K562 (cell line): Measurements from ENCODE around the gene IL9. TPM values are rescaled to one million over a fixed set of nuclear protein-coding genes. Genes with fewer than 3 reads are reported as not detected.
A peak's percentile ranks its signal among the peaks of the same experiment; 100 is the strongest.

Experiments
- ATAC-seq: fragments of 200-7000 bp; cut with Tn5 transposase; 3 replicates; pipeline ENCODE4 v1.9.1; 2020; ENCODE audit warnings: moderate library complexity
- BruUV-seq: library from RNA; stranded (reverse); fragments of 400-500 nt; replicated peaks from 2 replicates; lab custom pipeline; 2021; lab: Mats Ljungman, UMichigan
- CTCF ChIA-PET: fragments of 300-600 bp; formaldehyde crosslinking; extraction: SDS; loops from one replicate; lab custom pipeline; 2021; ENCODE audit warnings: low intra/inter-chr PET ratio; lab: Yijun Ruan, JAX
- POLR2A ChIA-PET: fragments of 300-600, 350-650 bp; sonication (Branson Sonifier 250); formaldehyde crosslinking; extraction: SDS; loops from one replicate; lab custom pipeline; 2021; ENCODE audit warnings: antibody characterized with exemption, inconsistent platforms; lab: Yijun Ruan, JAX
- DNase-seq, 4 experiments: peaks; one replicate each; pipeline versions ENCODE4 v3.0.0 to v3.0.0-alpha.2; 2011 to 2018; ENCODE audit warnings: low spot score in 3 of 4, mixed read lengths in 3 of 4; ENCODE audit errors: extremely low read depth in 1 of 4
- FAIRE-seq: peaks from 2 replicates; lab custom pipeline; 2011; peaks lifted over from hg19 to GRCh38; lab: Jason Lieb, UNC
- H2AFZ ChIP-seq: 2 replicates; pipeline ENCODE4 v1.6.0; 2011; ENCODE audit warnings: low read depth, low read length, control low read depth, inconsistent platforms
- H3K27ac ChIP-seq: fragments of 200-600 bp; 3 replicates; pipeline ENCODE4 v1.8.0; 2011; ENCODE audit warnings: low read depth, mild to moderate bottlenecking, control low read depth, inconsistent platforms, low read length, moderate library complexity, mixed read lengths; ENCODE audit errors: extremely low read depth
- H3K27me3 ChIP-seq, 2 experiments: fragments of 300-600 bp in 1 of 2; 2 replicates in 1 of 2; 3 replicates in 1 of 2; pipeline versions ENCODE4 v1.6.0 to v1.8.0; 2011; ENCODE audit warnings: inconsistent platforms in 2 of 2, low read length in 2 of 2, mild to moderate bottlenecking in 1 of 2, mixed read lengths in 1 of 2, moderate library complexity in 1 of 2; ENCODE audit not compliant: control insufficient read depth in 2 of 2, insufficient read depth in 2 of 2
- H3K36me3 ChIP-seq: fragments of 300-600 bp; 3 replicates; pipeline ENCODE4 v1.8.0; 2011; ENCODE audit warnings: mild to moderate bottlenecking, low read length, inconsistent platforms; ENCODE audit not compliant: control insufficient read depth, insufficient read depth
- H3K4me1 ChIP-seq, 2 experiments: fragments of 200-600 bp in 1 of 2; replicated peaks in 1 of 2; 2 replicates in 1 of 2; 3 replicates in 1 of 2; pipeline versions ENCODE4 v1.5.1 to v1.8.0; 2011; ENCODE audit warnings: inconsistent platforms in 2 of 2, low read length in 2 of 2, mild to moderate bottlenecking in 1 of 2, mixed read lengths in 1 of 2, moderate library complexity in 1 of 2; ENCODE audit not compliant: control insufficient read depth in 2 of 2, insufficient read depth in 2 of 2
- H3K4me2 ChIP-seq: 2 replicates; pipeline ENCODE4 v1.6.1; 2011; ENCODE audit warnings: low read length, control low read depth, inconsistent platforms, mixed read lengths; ENCODE audit not compliant: insufficient read depth
- H3K4me3 ChIP-seq: fragments of 200-600 bp; sonication (generic), shearing (Covaris generic); 2 replicates; pipeline ENCODE4 v1.5.1; 2016; ENCODE audit warnings: control low read depth, inconsistent platforms
- H3K79me2 ChIP-seq: fragments of 200-600 bp; 3 replicates; pipeline ENCODE4 v1.8.0; 2011; ENCODE audit warnings: low read length, inconsistent platforms; ENCODE audit not compliant: control insufficient read depth, insufficient read depth
- H3K9ac ChIP-seq, 2 experiments: 2 replicates each; pipeline versions ENCODE4 v1.6.0 to v1.6.1; 2011; ENCODE audit warnings: low read depth in 2 of 2, low read length in 2 of 2, control low read depth in 1 of 2, inconsistent platforms in 1 of 2, mild to moderate bottlenecking in 1 of 2, mixed read lengths in 1 of 2; ENCODE audit not compliant: insufficient read depth in 1 of 2
- H3K9me1 ChIP-seq: one replicate; pipeline ENCODE4 v1.6.0; 2011; ENCODE audit warnings: inconsistent platforms, mild to moderate bottlenecking, low read length, moderate library complexity; ENCODE audit not compliant: control insufficient read depth, insufficient read depth
- H3K9me3 ChIP-seq: replicated peaks from 2 replicates; pipeline ENCODE4 v1.5.1; 2011; ENCODE audit warnings: low read depth, low read length, inconsistent platforms; ENCODE audit not compliant: control insufficient read depth, insufficient read depth
- H4K20me1 ChIP-seq: replicated peaks from 2 replicates; pipeline ENCODE4 v1.6.1; 2011; ENCODE audit warnings: low read length, inconsistent platforms, mixed read lengths; ENCODE audit not compliant: control insufficient read depth, insufficient read depth
- CBX8 ChIP-seq: fragments of 200-600 bp; sonication (generic); IDR thresholded peaks from 2 replicates; pipeline ENCODE4 v1.6.1; 2012; ENCODE audit warnings: borderline replicate concordance, mixed run types, low read depth, mild to moderate bottlenecking, moderate library complexity, mixed read lengths, low read length, control low read depth, inconsistent platforms; ENCODE audit not compliant: poor library complexity, severe bottlenecking; ENCODE audit errors: extremely low read depth
- FOSL1 ChIP-seq: fragments of 200-800 bp; sonication (Bioruptor generic); conservative IDR thresholded peaks from 2 replicates; pipeline ENCODE4 v1.6.1; 2016; ENCODE audit warnings: missing genetic modification characterization, missing compliant biosample characterization
- GABPB2 ChIP-seq: fragments of 250-450 bp; sonication (Bioruptor Pico); conservative IDR thresholded peaks from 2 replicates; pipeline ENCODE4 v1.5.1; 2021; ENCODE audit warnings: mild to moderate bottlenecking
- HDAC2 ChIP-seq: fragments of 450-650 bp; IDR thresholded peaks from 2 replicates; pipeline ENCODE4 v1.6.1; 2016; ENCODE audit warnings: mild to moderate bottlenecking
- IFI16 ChIP-seq: fragments of 250-450 bp; sonication (Bioruptor Pico); IDR thresholded peaks from 2 replicates; pipeline ENCODE4 v2.1.2; 2022; ENCODE audit warnings: mild to moderate bottlenecking, inconsistent platforms
- KLF1 ChIP-seq: fragments of 450-650 bp; IDR thresholded peaks from 2 replicates; pipeline ENCODE4 v1.6.1; 2016; ENCODE audit warnings: missing genetic modification characterization, missing compliant biosample characterization
- RNF2 ChIP-seq: sonication (generic); IDR thresholded peaks from 2 replicates; pipeline ENCODE4 v1.6.1; 2016
- SIX5 ChIP-seq, 2 experiments: IDR thresholded peaks; 2 replicates each; pipeline ENCODE4 v1.6.1; 2011; ENCODE audit warnings: low read length in 2 of 2, borderline replicate concordance in 1 of 2, low read depth in 1 of 2, mild to moderate bottlenecking in 1 of 2, moderate library complexity in 1 of 2; ENCODE audit not compliant: insufficient read depth in 1 of 2
- TRIM28 ChIP-seq: fragments of 450-650 bp; IDR thresholded peaks from 2 replicates; pipeline ENCODE4 v1.6.1; 2017
- WGBS: fragments of 100-300 bp; shearing (Covaris generic); methylation state at CpG from one replicate; pipeline ENCODE4 v1.1.6; 2016; ENCODE audit warnings: low coverage, mixed read lengths; ENCODE audit not compliant: insufficient coverage; ENCODE audit errors: missing lambda C conversion rate; 5-methylcytosine and 5-hydroxymethylcytosine counted together
- in situ Hi-C: fragments of 300-500 bp; cut with MboI; formaldehyde crosslinking; loops from 4 replicates; pipeline ENCODE4 v1.15.0; 2018; ENCODE audit warnings: inconsistent platforms, mixed read lengths
- intact Hi-C: fragments of 100-400 bp; cut with micrococcal nuclease; formaldehyde crosslinking; loops from 2 replicates; pipeline ENCODE4 v1.14.2; 2022
- polyA plus RNA-seq, 8 experiments: library from polyadenylated mRNA; depleted of rRNA in 4 of 8; stranded (reverse) in 5 of 8; unstranded in 3 of 8; fragments of >200 nt; fragmentation: Nextera tagmentation in 2 of 8; fragmentation: Illumina TruSeq in 1 of 8; extraction: Ambion mirVana in 2 of 8; extraction: Trizol in 1 of 8; gene quantifications; 2 replicates each; pipeline versions ENCODE4 v1.2.1 to v1.2.3, GENCODE V29; 2011 to 2014; ENCODE audit warnings: inconsistent platforms in 1 of 8, missing spikeins in 1 of 8
- total RNA-seq, 7 experiments: library from RNA; depleted of rRNA in 6 of 7; stranded (reverse); fragments of >200 nt in 6 of 7; fragmentation: Illumina TruSeq in 2 of 7; extraction: Trizol in 2 of 7; gene quantifications; 2 replicates each; pipeline versions ENCODE4 v1.2.1 to v1.2.3, GENCODE V29; 2011 to 2021; ENCODE audit warnings: low replicate concordance in 1 of 7

The IL9 gene
- total and polyA plus RNA-seq, 9 of the 15 experiments (the other 6 are each of a cell fraction or from before 2014, with no cell fraction given): not detected

DNA sequence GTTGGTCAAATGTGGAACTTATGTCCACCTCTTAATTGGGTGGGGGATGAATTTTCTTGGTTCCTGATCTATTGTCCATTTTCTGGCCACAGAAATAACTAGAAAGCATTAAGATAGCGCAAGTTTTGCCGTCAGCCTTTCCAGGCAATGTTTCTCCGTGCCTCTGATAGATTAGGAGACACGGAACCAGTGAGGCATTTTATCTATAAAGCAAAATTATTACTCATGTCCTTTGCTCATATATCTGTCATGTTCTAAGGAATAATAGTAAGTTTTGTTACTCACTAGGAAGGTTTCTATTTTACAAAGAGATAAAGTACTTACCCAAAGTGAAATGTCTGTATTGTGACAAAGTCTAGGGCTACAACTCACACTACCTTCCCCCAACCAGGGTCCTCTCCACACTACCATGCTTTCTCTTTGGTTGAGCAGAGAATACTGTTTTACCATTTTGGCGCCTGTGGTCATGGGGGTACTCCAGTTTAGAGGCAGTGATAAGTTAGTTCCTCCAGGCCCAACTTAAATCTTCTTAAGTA is 19.9 kb upstream of the IL9 start:
- in situ Hi-C loops (no loop called here), intact Hi-C loops (no loop called here)
- Histone ChIP-seq H3K9ac (no peak overlapping the region), H3K4me1 (no peaks in the 10 kb centered on the region), H4K20me1 (no peaks in the 10 kb centered on the region), H3K9me1 (no peaks in the 10 kb centered on the region), H3K27ac (no peak overlapping the region), H3K27me3 (peaks cover 14 to 22% of the 10 kb centered on the region in 2 experiments; a peak in 2 of 5 replicates), H3K36me3 (no peaks in the 10 kb centered on the region), H3K79me2 (no peaks in the 10 kb centered on the region), H3K9me3 (no peaks in the 10 kb centered on the region), H3K4me3 (no peak overlapping the region), H3K4me2 (no peak overlapping the region), H2AFZ (no peak overlapping the region)
- peak; percentile 66 for TF ChIP-seq FOSL1 (tag)
- no peak for TF ChIP-seq SIX5 (IDR thresholded peaks at IDR 0.05; ENCODE audit: borderline replicate concordance in 1 of 2, insufficient read depth in 1 of 2, low read depth in 1 of 2, low read length in 2 of 2)
- DNase-seq: no peak
- ATAC-seq: no peak
- FAIRE-seq: no peak
- ChIA-PET POLR2A (no interaction called here), CTCF (no interaction called here)
- WGBS: 0% methylated on average over 5 of the region's 5 CpGs
- no TSS peak for BruUV-seq

DNA sequence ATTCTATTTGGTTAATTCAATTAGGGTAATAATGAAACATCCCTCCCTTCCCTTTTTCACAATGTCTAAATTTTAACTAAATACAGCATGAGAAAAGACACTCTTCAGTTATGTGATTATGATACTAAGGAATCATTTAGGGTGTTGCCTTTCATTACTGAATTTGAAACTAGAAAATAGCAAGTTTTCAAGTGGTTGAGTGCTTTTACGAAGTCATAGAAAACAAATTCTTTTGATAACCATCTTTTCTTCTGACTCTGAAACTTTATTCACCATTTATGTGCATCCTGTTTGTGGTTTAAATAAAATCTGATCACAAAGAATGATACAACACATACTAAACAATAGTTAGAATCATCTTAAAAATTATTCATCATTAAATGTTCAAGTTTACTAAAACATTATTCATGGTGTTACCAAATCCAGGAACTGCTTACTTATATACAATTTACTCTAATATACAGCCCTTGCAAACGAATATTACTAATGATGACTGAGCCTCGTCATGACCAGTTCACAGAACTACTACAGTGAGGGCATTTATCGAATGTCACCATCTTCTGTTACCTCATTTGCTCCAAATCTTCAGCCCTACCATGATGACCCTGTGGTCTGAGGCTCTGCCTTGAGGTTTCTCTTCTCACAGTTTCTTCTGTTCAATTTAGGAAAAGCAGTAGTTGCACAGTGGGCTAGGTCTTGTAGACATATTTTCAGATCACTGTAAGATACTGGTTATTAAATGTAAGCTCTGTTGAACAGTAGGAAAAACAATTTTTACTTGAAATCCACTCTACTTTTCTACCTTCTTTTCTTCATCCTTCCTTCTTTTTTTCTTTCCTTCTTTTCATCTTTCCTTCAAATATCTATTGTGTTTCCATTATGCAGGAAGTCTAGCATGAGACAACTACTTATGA is 18.3 kb upstream of the IL9 start:
- Histone ChIP-seq H3K4me3 (no peak overlapping the region), H3K79me2 (no peaks in the 10 kb centered on the region), H3K4me1 (no peaks in the 10 kb centered on the region), H4K20me1 (no peaks in the 10 kb centered on the region), H3K9ac (no peak overlapping the region), H3K9me1 (no peaks in the 10 kb centered on the region), H3K27me3 (peaks cover 14 to 25% of the 10 kb centered on the region in 2 experiments; a peak in 4 of 5 replicates), H3K9me3 (no peaks in the 10 kb centered on the region), H3K27ac (no peak overlapping the region), H3K4me2 (no peak overlapping the region), H2AFZ (no peak overlapping the region), H3K36me3 (no peaks in the 10 kb centered on the region)
- POLR2A ChIA-PET: no interaction called here
- CTCF ChIA-PET: no interaction called here
- WGBS: 0% methylated on average over 4 of the region's 4 CpGs
- DNase-seq (no peak), ATAC-seq (no peak), FAIRE-seq (no peak)
- TF ChIP-seq IFI16 (CRISPR knock-in tag) (no peak), KLF1 (tag) (no peak), RNF2 (peak; percentile 64; the same call in 1 of the 2 replicates), GABPB2 (CRISPR knock-in tag) (no peak), CBX8 (peak; percentile 83), TRIM28 (no peak), HDAC2 (no peak)
- intact Hi-C loops (no loop called here), in situ Hi-C loops (no loop called here)
- BruUV-seq: no TSS peak
